ENCODE results near the gene ELAVL2. TPM values are rescaled to one million over a fixed set of nuclear protein-coding genes. Genes with fewer than 3 reads are reported as not detected.

ELAVL2 gene
- polyA plus RNA-seq (ENCODE audit: insufficient read length in 3 of 3), result 1 to 10 TPM; 3.2 to 5.1 (median 3.7) TPM
- long read RNA-seq, donor 1, result 0 reads
- long read RNA-seq, donor 2, result 0 reads
- long read RNA-seq, donor 3, partial matches to known transcripts, result 0 of 1 reads
- long read RNA-seq, donor 3, other reads (novel, unspliced or antisense), result 0 of 1 reads
- long read RNA-seq, donor 4, result 0 reads
- long read RNA-seq, donor 5, result 0 reads
- long read RNA-seq, donor 6, result 0 reads
- long read RNA-seq, donor 7, result 0 reads
- long read RNA-seq, donor 8, result 0 reads
- long read RNA-seq, donor 9, result 0 reads
- long read RNA-seq, donor 10, result 0 reads
- long read RNA-seq, donor 11, result 0 reads
- long read RNA-seq, donor 12, result 0 reads
- long read RNA-seq, donor 13, result 0 reads
- long read RNA-seq, donor 14, result 0 reads
- long read RNA-seq, donor 15, result 0 reads
- long read RNA-seq, donor 16, result 0 reads

GRCh38 chr9:23826120-23826629 is at the start of gene ELAVL2:
ELAVL2 (minus strand) TSS chr9:23826240; CDS start chr9:23762234, 64,006 bp downstream.
- peak in 10 of 11 donors; percentile 85 to 97 (median 94) for DNase-seq (ENCODE audit: extremely low read depth in 1 of 11, low read depth in 9 of 11, low spot score in 4 of 11)

- DNase-seq (ENCODE audit: extremely low read depth in 1 of 11, low read depth in 9 of 11, low spot score in 4 of 11), result no peak
Observed at GRCh38 chr9:23858234-23858633, 32.2 kb upstream of the ELAVL2 start.

GRCh38 chr9:23855873-23856604 is 30.0 kb upstream of the ELAVL2 start:
- no peak for DNase-seq (ENCODE audit: extremely low read depth in 1 of 11, low read depth in 9 of 11, low spot score in 4 of 11)

GRCh38 chr9:23850690-23851629 is 24.9 kb upstream of the ELAVL2 start:
- DNase-seq (ENCODE audit: extremely low read depth in 1 of 11, low read depth in 9 of 11, low spot score in 4 of 11), result peak in 5 of 11 donors; percentile 17 to 46 (median 26)

- DNase-seq (ENCODE audit: extremely low read depth in 1 of 11, low read depth in 9 of 11, low spot score in 4 of 11), result peak in 3 of 11 donors; percentile 29 to 37 (median 33)
Observed at GRCh38 chr9:23850242-23850689, 24.2 kb upstream of the ELAVL2 start.

- no peak for DNase-seq (ENCODE audit: extremely low read depth in 1 of 11, low read depth in 9 of 11, low spot score in 4 of 11)
Observed at GRCh38 chr9:23849379-23850035, 23.5 kb upstream of the ELAVL2 start.

- DNase-seq (ENCODE audit: extremely low read depth in 1 of 11, low read depth in 9 of 11, low spot score in 4 of 11), result no peak
Observed at GRCh38 chr9:23842565-23843129, 16.6 kb upstream of the ELAVL2 start.

GRCh38 chr9:23841304-23841703 is 15.3 kb upstream of the ELAVL2 start:
- no peak for DNase-seq (ENCODE audit: extremely low read depth in 1 of 11, low read depth in 9 of 11, low spot score in 4 of 11)

- DNase-seq (ENCODE audit: extremely low read depth in 1 of 11, low read depth in 9 of 11, low spot score in 4 of 11), result no peak
Observed at GRCh38 chr9:23837038-23837437, 11.0 kb upstream of the ELAVL2 start.

GRCh38 chr9:23830929-23831730 is 5.1 kb upstream of the ELAVL2 start:
- DNase-seq (ENCODE audit: extremely low read depth in 1 of 11, low read depth in 9 of 11, low spot score in 4 of 11), result no peak

GRCh38 chr9:23830476-23830805 is 4.4 kb upstream of the ELAVL2 start:
- DNase-seq (ENCODE audit: extremely low read depth in 1 of 11, low read depth in 9 of 11, low spot score in 4 of 11), result no peak

GRCh38 chr9:23829580-23830475 is 3.8 kb upstream of the ELAVL2 start:
- peak in 4 of 11 donors; percentile 53 to 68 (median 60) for DNase-seq (ENCODE audit: extremely low read depth in 1 of 11, low read depth in 9 of 11, low spot score in 4 of 11)

GRCh38 chr9:23825700-23826099 is 340 bp downstream of the ELAVL2 start:
- DNase-seq (ENCODE audit: extremely low read depth in 1 of 11, low read depth in 9 of 11, low spot score in 4 of 11), result no peak

- DNase-seq (ENCODE audit: extremely low read depth in 1 of 11, low read depth in 9 of 11, low spot score in 4 of 11), result peak in 1 of 11 donors; percentile 47
Observed at GRCh38 chr9:23824830-23825591, 1.0 kb downstream of the ELAVL2 start.

- no peak for DNase-seq (ENCODE audit: extremely low read depth in 1 of 11, low read depth in 9 of 11, low spot score in 4 of 11)
Observed at GRCh38 chr9:23823986-23824829, 1.8 kb downstream of the ELAVL2 start.
